ENCODE measurements around the gene ASTN2. TPM values are rescaled to one million over a fixed set of nuclear protein-coding genes. Genes with fewer than 3 reads are reported as not detected.

ASTN2 gene
- total RNA-seq, 1 experiment from 2014 or later = 4.8 TPM

- ChIA-PET POLR2A (no interaction called here), RAD21 (ENCODE audit: low non-redundant PET in 1 of 2, low total read pairs in 2 of 2, uncharacterized antibody in 2 of 2, unreplicated experiment in 2 of 2) (no interaction called here), CTCF (no interaction called here)
- Histone ChIP-seq H3K4me3 (replicated peaks in 1 of 2; ENCODE audit: low read depth in 1 of 2, low read length in 2 of 2) (no peak overlapping the region), H3K79me2 (ENCODE audit: insufficient read depth, low read length) (no peaks in the 10 kb centered on the region), H3K4me1 (ENCODE audit: control insufficient read depth in 1 of 2, insufficient read depth in 2 of 2, low read length in 2 of 2) (no peaks in the 10 kb centered on the region), H3K4me2 (ENCODE audit: low read length) (no peak overlapping the region), H3K9me2 (ENCODE audit: insufficient read depth) (no peaks in the 10 kb centered on the region), H3K27ac (ENCODE audit: low read depth, low read length) (no peak overlapping the region), H2AFZ (ENCODE audit: low read depth, low read length, poor library complexity, severe bottlenecking) (no peak overlapping the region), H3K9ac (ENCODE audit: low read length) (no peak overlapping the region), H3K36me3 (ENCODE audit: control insufficient read depth in 1 of 2, insufficient read depth in 2 of 2, low read length in 2 of 2) (no peaks in the 10 kb centered on the region), H3K9me3 (ENCODE audit: control insufficient read depth in 1 of 2, insufficient read depth in 1 of 2, low read depth in 1 of 2, low read length in 2 of 2) (no peaks in the 10 kb centered on the region; a peak in 2 of 4 replicates), H4K20me1 (ENCODE audit: insufficient read depth) (no peaks in the 10 kb centered on the region), H3K27me3 (ENCODE audit: insufficient read depth, low read length) (no peaks in the 10 kb centered on the region)
- no TSS peak for BruUV-seq (replicated peaks)
- intact Hi-C loops (cut with micrococcal nuclease) = no loop called here
- DNase-seq (ENCODE audit: low read depth, low spot score) = no peak
- TF ChIP-seq TCF7L2 (IDR thresholded peaks at IDR 0.05; ENCODE audit: borderline replicate concordance, extremely low read depth, insufficient read depth, insufficient read length) = no peak
- no peak for TF ChIP-seq FOSL1 (IDR thresholded peaks at IDR 0.05; ENCODE audit: low read depth)
- no peak for TF ChIP-seq YY1 (IDR thresholded peaks at IDR 0.05; ENCODE audit: extremely low read depth, insufficient replicate concordance, low read depth, low read length)
- no peak for TF ChIP-seq ATF3 (IDR thresholded peaks at IDR 0.05)
- TF ChIP-seq CTCF (IDR thresholded peaks at IDR 0.05 in 2 of 3, conservative IDR thresholded peaks at IDR 0.05 in 1 of 3; ENCODE audit: borderline replicate concordance in 1 of 3, insufficient read depth in 1 of 3, low read depth in 2 of 3, low read length in 2 of 3) = no peak
- no peak for TF ChIP-seq EZH2phosphoT487 (IDR thresholded peaks at IDR 0.05; ENCODE audit: borderline replicate concordance)
- no peak for TF ChIP-seq ZBTB33 (IDR thresholded peaks at IDR 0.05; ENCODE audit: extremely low read depth, insufficient replicate concordance, low read length)
- TF ChIP-seq SIN3A (IDR thresholded peaks at IDR 0.05; ENCODE audit: low read depth) = no peak
- no peak for TF ChIP-seq EGR1 (IDR thresholded peaks at IDR 0.05; ENCODE audit: low read depth)
- no peak for TF ChIP-seq CEBPB (IDR thresholded peaks at IDR 0.05; ENCODE audit: low read depth)
- no peak for TF ChIP-seq POLR2AphosphoS5 (IDR thresholded peaks at IDR 0.05; ENCODE audit: low read depth, low read length)
- TF ChIP-seq MAX (IDR thresholded peaks at IDR 0.05) = no peak
- no peak for TF ChIP-seq SP1 (IDR thresholded peaks at IDR 0.05; ENCODE audit: low read depth)
- TF ChIP-seq SRF (IDR thresholded peaks at IDR 0.05; ENCODE audit: low read depth) = no peak
- no peak for TF ChIP-seq POLR2A (IDR thresholded peaks at IDR 0.05; ENCODE audit: borderline replicate concordance, extremely low read depth, insufficient read depth, insufficient read length)
- ATAC-seq = no peak
Measured at GRCh38 chr9:117458066-117458465, 43.2 kb upstream of the ASTN2 start.
